ENCODE data around the gene NES.

Gene NES

DNA sequence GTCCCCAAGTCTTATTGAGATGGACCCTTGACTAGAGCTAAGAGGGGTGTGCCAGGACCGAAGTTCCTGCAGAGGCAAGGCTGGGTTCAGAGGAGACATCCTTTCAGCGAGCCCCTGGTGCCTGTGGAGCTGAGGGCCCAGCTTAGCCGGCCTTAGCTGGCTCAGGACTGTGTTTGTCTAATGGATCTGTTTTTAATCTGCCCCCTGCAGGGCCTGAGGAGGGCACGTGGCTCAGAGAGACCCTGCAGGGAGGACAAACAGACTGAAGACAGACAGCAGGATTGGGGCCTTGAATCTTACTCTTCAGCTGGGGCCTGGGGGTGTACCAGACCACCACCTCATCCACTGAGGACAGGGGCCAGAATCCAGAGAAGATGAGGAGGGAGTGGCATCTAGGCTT is 26.5 kb upstream of the NES start:
- DNase-seq (ENCODE audit: low read depth in 2 of 2), result no peak

DNA sequence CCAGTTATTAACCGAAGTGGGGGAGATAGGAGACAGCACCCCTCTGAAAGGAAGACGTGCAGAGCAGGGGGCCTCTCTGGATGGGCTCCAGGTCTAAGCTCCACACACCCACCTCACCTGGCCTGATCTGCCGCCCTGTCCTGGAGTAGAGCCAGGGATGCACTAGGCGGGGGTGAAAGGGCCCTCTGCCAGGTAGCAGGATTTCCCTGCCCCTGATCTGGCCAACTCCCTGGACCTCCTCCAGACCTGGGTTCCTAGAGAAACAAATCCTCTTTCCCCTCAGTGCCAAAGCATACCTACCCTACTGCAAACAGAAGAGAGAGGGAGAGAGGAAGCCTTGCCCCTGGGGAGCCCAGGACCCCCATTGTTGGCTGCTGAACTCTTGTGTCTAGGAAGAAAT is 26.1 kb upstream of the NES start:
- no peak for DNase-seq (ENCODE audit: low read depth in 2 of 2)

DNA sequence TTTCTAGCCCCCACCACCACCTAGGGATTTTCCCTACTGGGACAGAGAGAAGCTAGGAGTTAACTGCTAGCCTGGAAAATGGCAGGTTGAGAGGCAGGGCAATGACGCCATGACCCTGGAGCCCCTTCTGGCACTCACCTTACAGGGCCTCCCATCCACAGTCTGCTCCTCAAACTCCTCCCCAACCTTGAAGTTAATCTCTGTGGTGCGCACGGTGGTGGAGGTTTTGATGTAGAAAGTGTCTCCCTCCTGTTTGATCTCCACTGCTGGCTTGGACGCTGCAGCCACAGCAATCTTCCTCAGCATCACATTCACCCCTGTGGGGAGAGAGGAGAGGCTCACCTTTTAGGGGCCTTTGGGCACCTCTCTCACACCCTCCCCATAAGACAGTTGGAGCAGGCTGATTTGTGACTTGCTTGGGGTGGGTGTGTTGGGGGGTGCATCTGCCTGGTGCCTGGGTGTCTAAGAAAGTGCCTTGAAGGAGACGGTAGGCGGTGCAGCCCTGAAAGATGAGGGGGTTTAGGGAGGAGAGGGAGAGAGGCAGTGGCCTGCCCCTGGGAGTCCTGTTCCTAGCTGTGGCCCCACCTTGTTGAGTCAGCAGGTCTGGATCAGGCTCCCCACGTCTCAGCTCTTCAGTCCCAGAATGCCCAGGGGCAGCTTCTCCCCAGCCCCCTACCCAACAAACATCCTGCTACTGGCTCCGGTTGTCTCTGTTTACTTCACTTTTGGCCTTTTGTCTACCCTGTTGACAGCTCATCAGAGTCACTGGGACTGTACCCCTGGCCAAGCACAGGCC is 23.7 kb upstream of the NES start:
- DNase-seq (ENCODE audit: low read depth in 2 of 2), result no peak

DNA sequence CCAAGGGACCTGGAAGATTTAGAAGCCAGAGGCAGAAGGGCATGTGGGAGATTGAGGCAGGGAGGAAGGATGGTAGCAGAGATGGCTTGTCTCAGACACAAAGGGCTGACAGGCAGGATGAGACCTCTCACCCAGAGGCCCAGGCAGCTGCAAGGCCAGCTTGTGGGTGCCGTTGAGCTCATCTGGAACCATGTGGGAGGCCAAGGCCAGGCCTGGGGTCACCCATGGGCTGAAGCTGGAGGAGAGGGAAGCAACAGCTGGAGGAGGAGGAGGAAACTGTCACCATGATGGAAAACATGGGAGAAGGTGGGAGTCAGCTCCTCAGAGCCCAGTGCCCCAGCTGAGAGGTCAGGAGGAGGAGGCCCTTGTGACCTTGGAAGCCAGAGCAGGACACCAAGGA is 21.8 kb upstream of the NES start:
- no peak for DNase-seq (ENCODE audit: low read depth in 2 of 2)

DNA sequence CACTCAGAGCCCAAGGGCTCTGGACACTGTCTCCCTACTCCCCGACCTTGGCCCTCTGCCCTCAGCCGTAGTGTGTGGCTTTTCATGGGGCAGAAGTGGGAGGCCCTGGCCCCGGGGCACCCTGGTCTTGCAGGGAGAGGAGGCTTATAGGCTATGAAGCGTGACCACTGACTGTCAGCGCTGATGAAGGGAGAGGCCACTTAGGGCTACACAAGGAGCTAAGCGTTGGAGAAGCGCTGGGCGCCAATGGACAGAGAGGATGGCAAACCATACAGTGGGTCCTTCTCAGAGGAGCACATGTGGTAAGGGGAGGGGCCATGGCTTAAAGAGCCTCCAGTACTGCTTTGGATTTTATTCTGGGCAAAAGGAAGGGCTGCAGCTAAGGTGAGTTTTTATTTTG is 20.3 kb upstream of the NES start:
- no peak for DNase-seq (ENCODE audit: low read depth in 2 of 2)

DNA sequence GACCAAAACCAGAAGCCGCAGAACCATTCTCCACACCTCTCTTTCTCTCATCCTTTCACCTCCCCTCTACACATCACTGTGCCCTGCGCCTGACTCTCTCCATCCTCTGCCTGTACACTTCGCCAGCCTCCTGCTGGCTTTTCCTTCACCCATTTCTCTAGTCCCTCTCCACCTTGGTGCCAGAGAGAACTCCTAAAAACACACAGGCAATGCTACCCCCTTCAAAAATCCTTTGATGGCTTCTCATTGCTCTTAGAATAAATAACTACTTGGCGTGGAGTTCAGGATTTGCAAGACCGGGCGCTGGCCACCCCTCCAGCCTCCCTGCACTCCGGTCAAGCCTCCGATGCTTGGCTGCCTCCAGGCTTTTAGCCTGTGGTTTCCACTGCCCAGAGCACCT is 19.5 kb upstream of the NES start:
- DNase-seq (ENCODE audit: low read depth in 2 of 2), result no peak

DNA sequence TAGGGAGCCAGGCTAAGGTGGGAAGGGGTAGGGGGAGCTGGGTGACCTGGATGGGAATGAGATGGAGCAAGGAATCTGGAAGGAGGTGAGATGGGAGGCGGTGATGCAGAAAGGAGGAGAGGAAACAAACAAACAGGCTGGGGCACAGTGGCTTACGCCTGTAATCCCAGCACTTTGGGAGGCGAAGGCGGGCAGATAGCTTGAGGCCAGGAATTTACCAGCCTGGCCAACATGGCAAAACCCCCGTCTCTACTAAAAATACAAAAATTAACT is 17.4 kb upstream of the NES start:
- DNase-seq (ENCODE audit: low read depth in 2 of 2), result no peak

DNA sequence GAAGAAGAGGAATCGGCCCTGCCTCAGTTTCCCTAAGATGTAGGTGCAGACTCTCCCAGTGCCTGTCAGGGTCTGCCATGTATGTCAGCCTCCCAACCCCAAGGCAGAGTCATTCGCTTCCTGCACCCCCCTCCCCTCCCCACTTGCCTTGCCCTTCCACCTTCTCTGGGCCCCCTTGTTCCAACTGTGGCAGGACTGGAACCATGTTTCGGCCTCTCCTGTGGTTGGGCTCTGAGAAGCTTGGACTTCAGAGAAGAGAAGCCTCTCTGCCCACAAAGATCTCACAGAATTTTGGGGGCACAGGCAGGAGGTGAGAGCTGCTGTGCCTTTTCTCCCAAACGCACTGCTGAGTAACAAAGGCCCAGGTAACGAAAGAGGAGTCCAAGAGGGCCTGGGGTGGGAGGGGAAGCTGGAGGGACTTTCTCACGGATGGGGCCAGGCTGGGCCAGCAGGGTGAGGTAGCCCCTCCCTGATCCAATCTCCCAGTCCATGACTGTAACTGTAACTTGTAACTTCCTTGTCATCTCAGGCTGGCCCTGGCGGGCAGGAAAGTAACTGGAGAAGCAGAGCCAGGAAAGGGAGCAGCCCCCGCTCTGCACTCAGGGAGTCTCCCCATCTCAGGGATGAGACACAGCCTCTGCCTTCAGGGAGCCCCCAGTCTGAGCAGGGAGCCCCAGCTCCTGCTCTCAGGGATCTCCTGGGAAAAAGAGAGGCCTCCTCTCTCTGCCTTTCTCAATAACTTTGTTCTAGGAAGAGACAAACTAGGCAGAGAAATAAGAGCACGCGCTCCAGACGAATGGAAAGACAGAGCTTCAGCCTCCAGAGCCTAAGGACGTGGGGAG is 16.9 kb upstream of the NES start:
- no peak for DNase-seq (ENCODE audit: low read depth in 2 of 2)

DNA sequence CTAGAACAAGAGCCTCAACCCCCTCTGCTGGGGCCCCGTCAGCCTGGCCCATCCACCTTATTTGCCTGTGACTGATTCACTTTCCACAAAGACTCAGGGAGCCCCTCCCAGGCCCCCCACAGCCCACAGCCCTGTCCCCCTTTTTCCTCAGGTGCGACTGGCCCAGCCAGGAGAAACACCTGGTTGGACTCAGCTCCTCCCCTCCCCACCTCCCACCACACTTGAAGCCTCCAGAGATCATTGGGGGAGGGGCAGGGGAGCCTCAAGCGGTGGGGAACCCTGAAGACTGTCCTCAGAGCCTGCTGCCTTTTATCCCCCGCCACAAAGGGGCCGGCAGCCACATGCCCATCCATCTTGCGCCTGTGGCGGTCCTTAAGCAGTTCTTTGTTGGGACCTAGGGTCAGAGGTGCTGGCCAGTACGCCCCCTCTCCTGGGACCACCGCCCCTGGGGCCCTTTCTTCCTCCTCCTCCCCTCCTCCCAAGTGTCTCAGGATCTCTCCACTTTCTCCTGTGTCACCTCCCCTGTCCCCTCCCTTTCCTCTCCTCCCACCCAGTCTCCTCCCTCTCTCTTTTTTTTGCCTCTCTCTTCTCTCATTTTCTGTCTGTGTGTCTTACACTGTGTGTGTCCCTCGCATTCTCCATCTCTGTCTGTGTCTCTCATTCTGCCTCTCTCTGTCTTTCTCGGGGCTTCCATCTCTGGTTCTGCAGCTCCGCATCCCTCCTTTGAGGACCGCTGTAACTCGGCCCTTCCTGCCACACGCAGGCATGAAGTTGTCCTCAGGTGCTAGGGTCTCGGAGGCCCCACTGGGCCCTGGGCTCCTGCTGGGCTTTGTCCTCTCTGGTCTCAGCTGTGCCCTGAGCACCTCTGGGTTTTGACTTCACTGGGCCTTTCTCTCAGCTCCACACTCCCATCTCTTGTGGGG is 16.0 kb upstream of the NES start:
- DNase-seq (ENCODE audit: low read depth in 2 of 2), result no peak

DNA sequence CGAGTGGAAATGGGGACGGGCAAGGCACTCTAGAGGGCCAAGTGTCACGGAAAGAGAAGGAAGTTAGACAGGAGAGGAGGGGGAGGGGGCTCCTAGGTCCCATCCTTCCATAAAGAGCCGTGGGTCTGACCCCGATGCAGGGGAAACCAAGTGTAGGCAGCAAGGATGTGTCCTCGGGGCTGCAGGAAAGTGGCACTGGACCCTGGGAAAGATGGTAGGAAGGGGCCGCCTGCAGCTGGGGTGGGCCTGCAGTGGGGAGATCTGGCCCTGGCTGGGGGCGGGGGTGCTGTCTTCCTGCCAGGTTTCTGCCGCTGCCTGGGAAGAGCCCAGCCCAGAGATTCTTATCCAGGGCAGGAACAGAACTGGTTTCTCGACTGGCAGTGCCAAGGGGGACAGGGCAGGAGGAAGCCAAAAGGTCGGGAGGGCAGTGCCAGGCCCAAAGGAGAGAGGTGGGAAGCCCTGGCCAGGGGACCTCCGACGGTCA is 15.3 kb upstream of the NES start:
- no peak for DNase-seq (ENCODE audit: low read depth in 2 of 2)

DNA sequence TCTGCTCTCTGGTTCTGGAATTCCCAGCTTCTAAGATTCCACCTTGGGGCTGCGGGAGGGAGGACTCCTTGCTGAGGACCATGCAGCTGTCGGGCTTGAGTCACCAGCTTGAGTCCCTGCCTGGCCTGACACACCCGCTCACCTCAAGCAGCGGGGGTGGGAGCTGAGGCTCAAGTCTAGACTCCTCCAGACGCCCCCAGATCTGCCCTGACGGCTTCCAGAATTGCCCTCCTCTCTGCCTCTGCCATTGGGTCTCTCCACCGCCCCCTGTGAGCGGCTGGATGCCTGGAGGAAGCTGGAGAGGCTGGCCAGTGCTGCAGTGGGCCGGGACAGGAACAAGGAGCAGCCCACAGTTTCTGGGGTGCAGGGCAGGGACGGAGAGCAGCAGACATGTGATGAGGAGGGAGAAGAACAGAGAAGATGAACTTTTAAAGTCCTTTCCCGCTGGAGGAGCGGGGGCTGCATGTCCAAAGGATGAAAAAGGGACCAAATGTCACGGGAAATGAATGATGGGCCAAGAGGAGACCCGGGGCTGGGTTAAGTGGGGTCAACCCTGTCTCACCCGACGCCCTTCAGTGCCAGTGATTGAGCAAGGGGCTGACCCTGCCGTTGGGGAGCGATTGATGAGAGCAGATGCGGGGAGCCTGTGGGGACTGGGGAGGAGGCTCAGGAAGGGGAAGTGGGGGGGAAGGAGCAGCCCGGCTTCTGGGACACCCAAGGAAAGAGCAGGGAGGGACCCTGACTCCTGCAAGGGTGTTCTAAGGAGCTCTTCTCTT is 14.6 kb upstream of the NES start:
- DNase-seq (ENCODE audit: low read depth in 2 of 2), result no peak

DNA sequence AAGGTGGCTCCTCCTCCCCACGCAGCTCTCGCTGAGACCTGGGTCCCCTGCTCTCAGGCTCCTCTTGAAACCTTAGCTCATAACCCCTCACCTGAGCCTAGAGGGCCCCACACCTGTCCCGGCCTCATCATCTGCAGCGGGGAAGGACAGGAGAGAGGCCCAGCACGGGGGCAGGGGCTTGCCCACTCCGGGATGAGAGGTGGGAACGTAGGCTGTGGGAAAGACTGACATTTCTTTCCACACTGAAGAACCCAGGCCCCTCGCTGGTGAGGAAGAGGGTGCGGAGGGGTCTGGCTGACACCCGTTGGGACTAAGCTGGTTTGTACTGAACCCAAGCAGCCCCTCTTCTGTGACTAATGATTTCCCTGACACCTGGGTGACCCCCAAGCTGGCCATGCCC is 14.0 kb upstream of the NES start:
- no peak for DNase-seq (ENCODE audit: low read depth in 2 of 2)

DNA sequence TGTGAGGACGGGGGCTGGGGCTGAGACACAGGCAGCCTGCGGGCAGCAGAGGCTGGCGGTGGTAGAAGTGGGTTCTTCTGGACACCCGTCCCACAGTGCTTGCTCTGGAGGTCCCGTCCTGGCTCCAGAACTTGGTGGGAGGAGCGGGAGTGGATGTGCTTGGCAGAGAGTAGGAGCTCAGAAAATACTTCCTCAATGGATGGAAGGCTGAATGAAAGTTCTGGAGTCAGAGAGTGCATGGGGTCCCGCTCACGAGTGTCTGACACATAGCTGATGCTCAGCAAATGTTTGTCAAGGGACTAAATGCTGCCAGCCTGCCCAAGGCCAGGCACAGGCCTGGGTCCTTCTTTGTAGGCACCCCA is 13.4 kb upstream of the NES start:
- DNase-seq (ENCODE audit: low read depth in 2 of 2), result no peak

DNA sequence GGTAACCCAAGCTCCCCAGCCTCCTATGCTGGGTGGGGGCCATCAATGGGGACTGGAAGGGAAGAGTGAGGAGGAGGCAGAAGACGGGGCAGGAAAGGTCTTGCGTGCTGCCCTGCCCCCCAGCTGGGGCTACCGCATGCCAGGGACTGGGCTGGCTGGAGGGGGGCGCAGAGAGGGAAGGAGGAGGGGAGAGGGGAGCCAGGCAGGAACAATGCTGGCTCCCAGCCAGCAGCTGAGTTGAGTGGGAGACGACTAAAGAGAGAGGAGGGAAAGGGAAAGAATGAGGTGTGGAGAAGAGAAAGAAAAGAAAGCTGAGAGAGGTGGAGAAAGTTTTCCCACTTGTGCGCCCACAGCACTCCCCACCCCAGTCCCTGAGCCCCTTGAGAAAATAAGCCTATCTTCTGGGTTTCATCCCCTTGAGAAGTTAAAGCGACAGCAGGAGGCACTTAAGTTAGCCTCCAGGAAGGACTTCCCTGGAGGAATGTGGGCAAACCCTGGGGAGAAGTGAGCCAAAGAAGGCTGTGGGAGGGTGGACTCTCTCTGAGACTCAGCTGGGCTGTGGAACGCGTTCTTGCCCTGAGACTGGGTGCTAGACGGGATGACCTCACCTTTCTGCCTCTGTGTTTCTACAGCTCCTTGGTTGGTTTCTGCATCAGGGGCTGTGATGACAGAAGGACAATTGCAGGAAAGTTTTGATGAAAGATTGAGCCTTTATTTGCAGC is 12.9 kb upstream of the NES start:
- no peak for DNase-seq (ENCODE audit: low read depth in 2 of 2)

DNA sequence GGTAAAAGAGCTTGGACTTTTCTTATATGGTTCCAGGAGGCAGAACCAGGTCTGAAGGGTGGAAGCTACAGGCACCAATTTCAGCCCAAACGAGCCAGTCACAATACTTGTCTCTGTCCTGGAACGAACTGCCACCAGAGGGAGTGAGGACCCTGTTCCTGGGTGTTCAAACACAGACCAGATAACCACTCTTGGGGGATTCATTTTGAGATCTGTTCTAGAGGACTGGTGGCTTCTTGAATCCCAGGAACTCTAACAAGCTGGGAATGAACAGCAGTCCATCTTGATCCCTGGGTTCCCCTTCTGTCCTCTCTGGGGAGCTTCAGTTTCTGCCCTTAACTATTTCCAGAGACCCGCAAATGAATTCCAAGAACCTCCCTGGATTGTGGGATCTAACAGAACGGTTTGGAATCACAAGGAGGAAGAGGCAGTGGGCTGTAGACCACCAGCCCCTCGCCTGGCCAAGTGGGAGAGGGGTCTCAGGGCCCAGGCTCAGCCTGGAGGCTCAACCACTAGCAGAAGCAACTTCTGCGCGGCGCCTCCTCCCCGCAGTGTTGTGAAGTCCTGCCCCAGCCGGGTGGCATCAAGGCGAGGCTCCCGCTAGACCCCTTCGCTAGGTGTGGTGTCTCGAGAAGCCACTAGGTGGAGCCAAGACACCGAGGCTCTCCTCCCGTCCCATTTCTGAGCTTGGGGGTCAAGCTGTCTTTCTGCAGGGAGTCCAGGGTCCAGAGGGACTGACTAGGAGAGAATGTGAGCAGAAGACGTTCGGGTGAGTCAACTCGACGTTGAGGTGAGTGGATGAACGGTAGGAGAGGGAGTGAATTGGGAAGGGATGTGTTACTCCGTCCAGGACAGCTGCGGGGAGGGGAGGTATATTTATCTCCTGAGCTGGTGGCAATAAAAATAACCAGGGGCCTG is 12.1 kb upstream of the NES start:
- DNase-seq (ENCODE audit: low read depth in 2 of 2), result peak; percentile 48 to 52

DNA sequence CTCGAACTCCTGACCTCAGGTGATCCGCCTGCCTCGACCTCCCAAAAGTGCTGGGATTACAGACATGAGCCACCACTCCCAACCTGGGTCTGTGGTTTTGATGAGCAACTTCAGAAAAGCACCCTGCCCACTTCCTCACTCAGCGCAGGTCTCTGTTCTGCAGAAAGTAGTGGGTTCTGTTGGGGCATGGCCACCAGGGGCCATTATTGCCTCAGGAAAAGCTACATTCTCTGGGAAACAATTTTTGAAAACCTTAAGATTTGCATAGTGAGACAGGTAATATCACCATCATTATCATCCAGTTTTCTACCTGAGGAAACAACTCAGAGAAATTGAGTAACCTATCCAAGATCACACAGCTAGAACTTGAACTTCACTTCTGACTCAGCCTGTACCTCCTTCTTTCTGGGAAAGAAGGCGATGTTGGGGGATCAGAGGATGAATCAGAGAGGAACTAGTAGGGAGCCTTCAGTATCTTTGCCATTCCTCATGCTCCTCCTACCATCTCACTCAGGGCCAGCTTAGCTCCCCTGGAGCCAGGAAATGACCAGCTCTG is 7.1 kb upstream of the NES start:
- no peak for DNase-seq (ENCODE audit: low read depth in 2 of 2)

DNA sequence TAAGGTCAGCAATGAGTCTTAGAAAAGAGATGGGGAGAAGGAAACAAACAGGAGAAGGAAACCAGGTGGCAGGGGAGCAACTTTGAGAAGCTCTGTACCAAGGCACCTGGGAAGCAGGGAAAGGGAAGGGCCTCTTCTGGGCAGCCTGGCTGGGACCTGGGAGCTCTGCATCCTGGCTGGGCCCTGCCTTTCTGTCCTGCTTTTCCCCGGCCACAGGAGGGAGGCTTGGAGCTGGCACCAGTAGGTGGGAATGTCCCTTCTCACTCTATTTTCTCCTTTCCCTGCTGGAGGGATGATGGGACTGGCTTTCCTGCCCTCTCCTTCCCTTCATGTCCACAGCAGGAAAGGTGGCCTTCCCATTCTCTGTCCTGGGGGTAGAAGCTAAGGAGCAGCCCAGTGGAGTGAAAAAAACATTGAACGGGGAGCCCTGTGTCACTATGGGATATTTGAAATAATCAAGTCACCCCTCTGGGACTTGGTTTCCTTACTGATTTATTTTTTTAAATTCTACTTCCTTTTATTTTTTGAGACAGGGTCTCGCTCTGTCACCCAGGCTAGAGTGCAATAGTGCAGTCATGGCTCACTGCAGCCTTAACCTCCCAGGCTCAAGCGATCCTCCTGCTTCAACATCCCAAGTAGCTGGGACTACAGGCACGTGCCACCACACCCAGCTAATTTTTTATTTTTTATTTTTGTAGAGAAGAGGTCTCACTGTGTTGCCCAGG is 5.1 kb upstream of the NES start:
- DNase-seq (ENCODE audit: low read depth in 2 of 2), result no peak

DNA sequence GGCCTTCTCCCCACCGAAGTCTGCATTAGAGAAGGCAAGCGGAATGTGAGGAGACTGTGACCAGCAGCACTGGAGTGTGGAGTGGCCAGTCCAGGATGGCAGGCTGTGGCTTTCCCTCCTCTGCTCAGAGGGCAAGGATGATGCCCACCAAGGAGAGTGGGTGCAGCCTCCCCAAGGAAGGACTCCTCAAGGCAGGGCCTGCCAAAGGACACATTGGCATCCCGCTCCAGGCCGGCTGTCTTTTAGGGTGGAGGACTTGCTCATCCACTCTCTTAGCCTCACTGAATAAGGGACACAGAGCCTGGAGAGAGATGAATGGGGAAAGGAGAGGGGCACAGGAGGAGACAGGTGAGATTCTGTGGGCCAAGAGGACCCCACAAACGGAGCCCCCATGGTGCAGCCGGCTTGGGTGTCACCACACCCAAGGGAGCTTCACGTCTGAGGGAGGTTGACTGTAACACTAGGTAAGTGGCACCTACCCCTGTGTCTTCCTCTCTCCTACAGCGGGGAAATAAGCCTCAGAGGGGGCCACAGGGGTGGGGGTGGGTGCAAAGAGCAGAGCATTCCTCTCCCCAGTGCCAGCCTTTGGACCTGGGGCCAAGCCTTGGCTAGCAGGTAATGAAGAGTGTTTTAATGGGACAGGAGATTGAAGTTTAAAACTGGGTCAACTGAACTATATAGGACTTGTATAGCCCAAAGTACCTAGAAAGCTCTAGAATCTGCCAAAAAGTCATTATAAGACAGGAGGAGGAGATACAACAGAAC is 4.2 kb upstream of the NES start:
- DNase-seq (ENCODE audit: low read depth in 2 of 2), result no peak

All from stimulated activated CD8-positive, alpha-beta memory T cell treated with anti-CD3 and anti-CD28 coated beads, Interleukin-7, amount 100 ng/mL, for 1 hour (primary cell).